DMS114 treated with DMSO at 0.1 percent for 48 hours (cell line): ENCODE results near the gene DENND6B.
"Not testable (repeated sequence)": the region's sequence is repeated elsewhere in the genome, so short reads cannot be mapped to it uniquely, and the experiment has no call there.

ENCODE experiments used
- DNase-seq: peaks from one replicate; lab custom pipeline; 2025; ENCODE audit not compliant: unreplicated experiment; lab: John Stamatoyannopoulos, UW

Gene DENND6B

DNA sequence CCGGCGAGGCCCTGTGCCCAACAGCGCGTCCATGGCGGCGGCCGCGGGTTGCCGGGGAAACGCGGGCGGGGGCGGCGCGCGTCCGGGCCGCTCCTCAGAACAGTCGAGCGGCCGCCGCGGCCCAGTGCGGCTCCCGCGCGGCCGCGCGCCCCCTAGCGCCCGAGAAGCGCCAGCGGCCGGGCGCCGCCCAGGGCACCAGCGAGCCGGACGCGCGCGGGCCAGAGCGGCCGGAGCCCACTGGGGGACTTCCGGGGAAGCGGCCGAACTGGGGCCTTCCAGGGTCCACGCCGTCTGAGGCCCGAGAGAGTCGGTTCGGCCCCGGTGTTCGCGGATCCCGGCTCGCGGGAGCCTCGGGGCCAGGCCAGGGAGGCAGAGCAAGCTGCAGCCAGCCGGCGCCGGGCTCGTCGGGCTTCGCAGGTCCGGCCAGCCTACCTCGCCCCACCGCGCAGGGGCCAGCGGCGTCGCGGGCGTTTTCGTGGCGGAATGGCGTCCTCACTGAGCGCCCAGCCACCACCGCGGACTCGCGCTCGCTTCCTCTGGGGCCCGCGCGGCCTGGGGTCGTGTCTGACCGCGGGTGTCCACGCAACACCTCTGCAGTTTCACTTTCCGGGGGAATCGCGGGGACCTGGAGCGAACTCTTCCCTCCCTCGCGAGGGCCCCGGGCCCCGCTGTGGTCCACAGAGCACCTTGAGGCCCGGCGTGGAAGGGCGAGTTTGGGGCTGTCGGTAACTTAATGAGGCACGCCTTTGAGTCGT lies at the start of gene DENND6B:
TSS of gene DENND6B (minus strand) at position 57 of the 755 bp plus-strand sequence. CDS start at position 33, 24 bp downstream.
- peak; percentile 69 for DNase-seq

DNA sequence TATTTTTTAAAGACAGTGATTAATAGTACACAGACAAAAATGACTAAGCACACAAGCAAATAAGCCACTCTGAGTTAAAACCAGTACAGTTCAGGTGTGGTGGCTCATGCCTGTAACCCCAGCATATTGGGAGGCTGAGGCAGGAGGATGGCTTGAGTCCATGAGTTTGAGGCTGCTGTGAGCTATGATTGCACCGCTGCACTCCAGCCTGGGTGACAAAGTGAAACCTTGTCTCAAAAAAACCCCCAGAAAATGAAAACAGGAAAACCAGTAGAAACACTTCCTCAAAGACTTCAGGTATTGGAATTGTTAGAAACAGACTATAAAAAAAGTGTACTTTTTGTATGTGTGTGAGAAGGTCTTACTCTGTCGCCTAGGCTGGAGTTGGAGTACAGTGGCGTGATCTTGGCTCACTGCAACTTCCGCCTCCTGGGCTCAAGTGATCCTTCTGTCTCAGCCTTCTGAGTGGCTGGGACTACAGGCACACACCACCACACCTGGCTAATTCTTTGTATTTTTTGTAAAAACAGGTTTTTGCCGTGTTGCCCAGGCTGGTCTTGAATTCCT lies 49.4 kb upstream of the DENND6B start:
- no peak for DNase-seq

DNA sequence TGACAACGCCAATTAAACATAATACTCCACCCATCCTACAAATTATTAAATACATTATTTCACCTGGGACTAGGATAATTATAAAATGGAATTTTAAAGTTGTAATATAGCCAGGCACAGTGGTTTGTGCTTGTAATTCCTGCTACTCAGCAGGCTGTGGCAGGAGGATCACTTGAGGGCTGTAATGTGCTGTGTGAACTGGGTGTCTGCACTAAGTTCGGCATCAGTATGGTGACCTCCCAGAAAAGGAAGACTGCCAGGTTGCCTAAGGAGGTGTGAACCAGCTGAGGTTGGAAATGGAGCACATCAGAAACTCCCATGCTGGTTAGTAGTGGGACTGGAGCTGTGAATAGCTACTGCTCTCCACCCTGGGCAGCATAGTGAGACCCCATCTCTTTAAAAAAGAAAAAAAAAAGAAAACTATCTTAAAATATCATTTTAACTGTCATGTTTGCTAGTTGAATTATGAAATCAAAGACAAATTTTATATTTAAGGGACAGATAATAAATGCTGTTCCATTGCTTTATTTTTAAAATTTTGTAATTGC lies 44.4 kb upstream of the DENND6B start:
- no peak for DNase-seq

GRCh38 chr22:50367778-50368500 lies 41.1 kb upstream of the DENND6B start:
- DNase-seq: no peak

DNA sequence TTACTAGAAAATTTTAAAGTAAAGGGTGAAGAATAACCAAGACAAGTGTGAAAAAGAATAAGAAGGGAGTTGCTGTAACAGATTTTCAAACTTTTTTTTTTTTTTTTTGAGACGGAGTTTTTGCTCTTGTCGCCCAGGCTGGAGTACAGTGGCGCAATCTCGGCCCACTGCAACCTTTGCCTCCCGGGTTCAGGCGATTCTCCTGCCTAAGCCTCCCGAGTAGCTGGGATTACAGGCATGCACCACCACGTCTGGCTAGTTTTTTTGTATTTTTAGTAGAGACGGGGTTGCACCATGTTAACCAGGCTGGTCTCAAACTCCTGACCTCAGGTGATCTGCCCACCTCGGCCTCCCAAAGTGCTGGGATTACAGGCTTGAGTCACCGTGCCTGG lies 37.0 kb upstream of the DENND6B start:
- DNase-seq: not testable (repeated sequence)

DNA sequence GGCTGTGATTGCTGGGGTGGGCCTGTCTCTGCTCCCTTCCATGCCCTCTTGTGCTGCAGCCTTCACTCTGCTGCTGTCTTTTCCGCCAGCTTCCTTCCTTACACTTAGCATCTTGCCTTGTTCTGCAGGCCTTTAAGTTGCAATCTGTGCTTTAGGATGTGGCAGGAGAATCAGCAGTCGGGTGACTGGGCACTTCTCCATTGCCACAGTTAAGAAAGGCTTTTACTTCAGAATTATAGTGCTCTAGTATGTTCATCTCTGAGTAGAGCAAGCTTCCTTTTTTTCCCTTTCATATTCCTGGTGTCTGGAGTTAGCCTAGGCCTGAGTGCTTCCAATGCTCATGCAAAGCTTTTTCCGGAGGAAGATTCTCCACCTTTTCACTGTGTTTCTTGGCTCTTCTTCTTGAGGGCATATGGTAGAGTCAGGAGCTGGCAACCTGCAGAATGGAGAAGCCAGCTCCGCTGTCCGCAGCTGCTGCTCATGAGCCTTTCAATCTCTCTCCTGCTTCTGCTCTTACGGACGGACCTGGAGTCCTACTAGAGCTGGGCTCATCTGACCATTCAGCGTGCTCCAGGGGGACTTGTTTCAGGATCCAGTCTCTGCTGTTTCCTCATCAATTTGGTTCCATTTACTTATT lies 36.5 kb upstream of the DENND6B start:
- no peak for DNase-seq

- DNase-seq: no peak
Observed at GRCh38 chr22:50361688-50362087, 34.9 kb upstream of the DENND6B start.

DNA sequence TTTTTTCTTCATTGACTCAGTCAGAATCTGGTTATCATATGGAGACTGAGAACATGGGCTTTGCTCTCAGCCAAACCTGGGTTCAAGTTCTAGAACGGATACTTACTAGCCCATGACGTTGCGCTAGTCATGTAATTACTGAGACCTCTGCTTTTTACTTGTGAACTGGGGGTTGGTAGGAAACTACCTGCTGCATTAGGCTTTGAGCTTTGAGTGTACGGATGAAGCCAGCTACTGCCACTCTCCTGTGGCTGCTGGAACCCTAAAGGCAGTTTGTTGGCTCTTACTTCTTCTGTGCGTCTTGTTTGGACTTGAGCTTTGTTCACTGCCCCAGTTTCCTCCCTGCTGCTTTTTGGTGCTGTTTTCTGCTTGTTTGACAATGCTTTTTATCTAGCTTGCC lies 34.4 kb upstream of the DENND6B start:
- DNase-seq: no peak

- no peak for DNase-seq
Observed at GRCh38 chr22:50360578-50360977, 33.8 kb upstream of the DENND6B start.

- DNase-seq: no peak
Observed at GRCh38 chr22:50357756-50358155, 30.9 kb upstream of the DENND6B start.

GRCh38 chr22:50357222-50357621 lies 30.4 kb upstream of the DENND6B start:
- DNase-seq: no peak

- DNase-seq: no peak
Observed at GRCh38 chr22:50356186-50356585, 29.4 kb upstream of the DENND6B start.

DNA sequence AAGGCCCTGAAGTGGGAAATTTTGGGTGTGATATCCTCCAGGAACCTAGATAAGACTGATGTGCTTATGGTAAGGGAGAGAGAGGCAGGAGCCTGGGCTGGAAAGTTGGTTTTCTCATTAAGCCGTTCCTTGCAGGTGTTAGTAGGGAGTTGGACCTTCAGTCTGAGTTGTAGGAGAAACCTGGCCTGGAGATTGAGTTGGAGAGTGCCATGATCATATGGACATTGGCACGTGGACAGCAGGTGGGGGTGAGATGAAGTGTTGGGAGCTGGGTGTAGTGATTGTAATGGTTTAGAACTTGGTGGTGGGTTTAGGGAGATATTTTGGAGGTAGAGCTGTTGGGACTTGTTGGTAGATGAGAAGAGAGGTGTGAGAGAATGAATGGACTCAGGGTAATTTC lies 21.2 kb upstream of the DENND6B start:
- DNase-seq: no peak

- no peak for DNase-seq
Observed at GRCh38 chr22:50347157-50347556, 20.3 kb upstream of the DENND6B start.

DNA sequence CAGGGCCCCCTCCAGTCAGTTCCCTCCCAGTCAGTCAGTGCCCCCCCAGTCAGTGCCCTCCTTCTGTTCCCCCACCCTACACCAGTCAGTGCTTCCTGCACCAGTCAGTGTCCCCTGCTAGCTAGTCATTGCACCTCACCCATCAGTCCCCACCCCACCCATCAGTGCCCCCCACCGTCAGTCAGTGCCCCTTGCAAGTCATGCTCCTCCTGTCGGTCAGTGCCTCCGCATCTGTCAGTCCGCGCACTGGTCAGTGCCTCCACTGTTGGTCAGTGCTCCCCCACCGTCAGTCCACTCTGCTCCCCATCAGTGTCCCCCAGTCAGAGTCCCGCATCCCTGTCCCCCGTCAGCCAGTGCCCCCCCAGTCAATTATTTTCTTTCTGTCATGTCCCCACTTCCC lies 19.7 kb upstream of the DENND6B start:
- no peak for DNase-seq

GRCh38 chr22:50343541-50343935 lies 16.7 kb upstream of the DENND6B start:
- no peak for DNase-seq

DNA sequence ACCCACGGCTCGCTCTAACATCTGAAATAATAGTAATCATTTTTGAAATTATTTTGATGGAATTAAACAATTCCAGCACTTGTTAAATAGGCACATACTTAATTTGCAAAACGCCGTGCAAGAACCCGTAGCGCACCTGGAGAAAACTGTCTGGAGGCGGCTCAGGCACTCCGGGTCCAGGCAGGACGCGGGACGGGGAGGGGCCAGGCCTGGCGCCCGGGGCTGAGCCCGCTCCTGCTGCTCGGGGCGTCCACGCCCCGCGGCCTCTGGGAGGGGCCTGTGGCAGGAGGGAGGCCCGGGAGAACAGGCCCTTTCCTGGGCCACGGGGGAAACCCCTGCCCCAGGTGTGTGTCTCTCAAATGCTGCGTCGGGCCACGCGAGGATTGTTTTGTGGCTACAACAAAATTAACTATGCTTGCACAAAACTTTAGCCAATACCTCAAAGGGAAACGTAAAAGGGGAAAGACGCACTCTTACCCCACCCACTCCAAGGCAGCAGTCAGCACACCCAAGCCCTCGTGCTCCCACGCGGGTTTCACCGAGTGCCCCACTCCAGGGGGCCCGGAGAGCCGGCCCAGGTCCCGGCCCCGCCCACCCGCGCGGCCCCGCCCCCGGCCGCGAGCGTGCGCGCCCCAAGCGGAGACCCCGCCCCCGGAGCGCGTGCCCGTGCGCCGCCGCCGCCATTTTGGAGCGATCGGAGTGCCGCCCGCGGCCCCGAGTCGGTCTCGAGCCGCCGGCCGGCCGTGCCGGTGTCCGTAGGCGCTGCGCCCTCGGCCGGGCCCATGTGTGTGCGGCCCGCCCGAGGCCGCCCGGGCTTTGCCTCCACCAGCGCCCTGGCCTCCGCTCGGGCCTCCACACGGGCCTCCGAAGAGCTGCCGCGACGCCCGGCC lies 16.1 kb upstream of the DENND6B start, which contains the start of gene PPP6R2:
TSS of gene PPP6R2 (plus strand) at position 677 of the 890 bp plus-strand sequence. CDS start 50,582 bp downstream, outside the sequence.
- DNase-seq: peak; percentile 24

- peak; percentile 81 for DNase-seq
Observed at GRCh38 chr22:50341977-50342650, 15.3 kb upstream of the DENND6B start.
